ENCODE data around the gene DPP8.
"Not testable (repeated sequence)": the region's sequence is repeated elsewhere in the genome, so short reads cannot be mapped to it uniquely, and the experiment has no call there.

Gene DPP8

DNA sequence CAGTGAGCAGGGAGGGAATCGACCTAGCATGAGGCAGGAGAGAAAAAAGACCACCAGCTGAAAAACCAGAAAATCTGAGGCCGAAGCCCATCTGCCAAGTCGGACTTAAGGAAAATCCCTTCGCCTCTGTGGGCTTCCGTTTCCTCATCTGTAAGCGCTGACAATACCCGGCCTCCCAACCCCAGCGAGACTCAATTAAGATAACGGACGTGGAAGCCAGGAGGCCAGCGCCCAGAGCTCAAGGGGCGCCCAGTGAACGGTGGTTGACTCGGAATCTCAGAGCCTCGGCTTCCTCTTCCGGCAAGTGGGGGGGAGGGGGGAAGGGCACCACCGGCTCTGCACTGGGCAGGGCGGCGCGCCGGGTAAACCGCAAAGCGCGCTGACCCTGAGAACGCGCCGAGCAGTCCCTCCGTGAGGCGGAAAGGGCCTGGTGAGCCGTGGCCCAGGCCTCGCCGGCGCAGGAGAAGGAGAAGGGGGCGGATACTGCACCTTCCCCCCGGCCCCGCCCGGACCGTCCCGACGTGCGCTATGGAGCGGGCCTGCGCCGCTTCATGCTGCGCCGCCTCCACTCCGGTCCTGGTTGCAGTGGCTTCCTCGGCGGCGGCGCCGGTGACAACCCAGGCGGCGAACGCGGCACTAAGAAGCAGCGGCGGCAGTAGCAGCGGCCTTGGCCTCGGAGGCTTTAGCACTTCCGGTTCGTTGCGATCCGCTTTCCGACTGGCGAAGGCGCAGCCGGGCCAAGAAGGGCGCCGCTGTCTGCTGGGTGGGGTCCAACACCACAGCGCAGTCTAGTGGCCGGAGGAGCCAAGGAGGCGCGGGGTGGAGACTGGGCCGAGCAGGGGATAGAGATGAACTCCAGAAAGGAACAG is at the start of gene DPP8:
Gene DPP8, minus strand, starts transcription at position 693 of the 869 bp plus-strand sequence. CDS start 5,136 bp downstream, outside the sequence.
- Histone ChIP-seq H3K4me3 (ENCODE audit: low read length in 2 of 2) (peak within 1 kb of the TSS; percentile 96), H3K27ac (ENCODE audit: low read length) (peak within 1 kb of the TSS; percentile 71), H3K9ac (ENCODE audit: low read length in 2 of 2) (peak within 1 kb of the TSS; percentile 83 to 92)

DNA sequence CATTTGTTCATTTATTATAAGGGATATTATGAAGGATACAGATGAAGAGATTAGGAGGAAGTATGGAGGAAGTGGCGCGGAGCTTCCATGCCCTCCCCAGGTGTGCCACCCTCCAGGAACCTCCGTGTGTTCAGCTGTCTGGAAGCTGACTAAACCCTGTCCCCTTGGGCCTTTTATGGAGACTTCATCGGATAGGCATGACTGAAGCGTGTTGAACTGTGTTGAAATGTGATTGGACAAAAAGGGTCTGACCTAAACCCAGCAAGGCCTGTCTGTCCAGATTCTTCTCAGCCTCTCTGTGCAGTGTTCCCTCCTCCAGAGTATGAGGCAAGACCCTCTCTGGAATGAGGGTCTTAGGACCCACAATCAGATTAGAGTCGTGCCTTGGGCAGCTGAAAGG is 44.4 kb upstream of the DPP8 start:
- peaks cover 16 to 38% of the 10 kb centered on the region in 2 donors for H3K36me3 ChIP-seq (ENCODE audit: control insufficient read depth in 2 of 2, insufficient read depth in 2 of 2, low read length in 2 of 2)

More for the DNA sequence above, at the start of gene DPP8:
- Histone ChIP-seq H3K27me3 (ENCODE audit: control insufficient read depth in 1 of 2, insufficient read depth in 2 of 2, low read length in 2 of 2) (no peaks in the 10 kb centered on the region), H3K36me3 (ENCODE audit: control insufficient read depth in 2 of 2, insufficient read depth in 2 of 2, low read length in 2 of 2) (peaks cover 0 to 4% of the 10 kb centered on the region in 2 donors), H3K9me3 (ENCODE audit: control insufficient read depth in 2 of 2, low read length in 2 of 2) (no peaks in the 10 kb centered on the region), H3K4me1 (ENCODE audit: control insufficient read depth, insufficient read depth, low read length) (peaks cover 12% of the 10 kb centered on the region)

DNA sequence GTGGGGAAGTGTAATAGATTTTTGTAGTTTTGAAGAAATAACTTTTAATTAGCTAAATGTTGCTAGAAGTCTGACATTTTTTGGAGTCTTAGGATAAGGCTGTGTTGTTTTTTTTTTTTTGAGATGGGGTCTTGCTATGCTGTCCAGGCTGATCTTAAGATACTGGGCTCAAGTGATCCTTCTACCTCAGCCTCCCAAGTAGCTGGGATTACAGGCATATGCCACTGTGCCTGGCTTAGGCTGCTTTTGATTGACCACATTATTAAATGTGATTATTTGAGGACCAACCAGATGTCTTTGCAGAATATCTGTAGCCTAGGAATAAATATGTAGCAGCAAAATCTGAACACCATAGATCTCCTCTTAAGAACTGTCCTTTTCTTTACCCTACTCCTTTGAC is 42.5 kb upstream of the DPP8 start:
- Histone ChIP-seq H3K4me3 (ENCODE audit: low read length in 2 of 2) (no peak overlapping the region), H3K36me3 (ENCODE audit: control insufficient read depth in 2 of 2, insufficient read depth in 2 of 2, low read length in 2 of 2) (peaks cover 22 to 44% of the 10 kb centered on the region in 2 donors), H3K27ac (ENCODE audit: low read length) (no peak overlapping the region), H3K27me3 (ENCODE audit: control insufficient read depth in 1 of 2, insufficient read depth in 2 of 2, low read length in 2 of 2) (no peaks in the 10 kb centered on the region), H3K4me1 (ENCODE audit: control insufficient read depth, insufficient read depth, low read length) (no peaks in the 10 kb centered on the region), H3K9me3 (ENCODE audit: control insufficient read depth in 2 of 2, low read length in 2 of 2) (no peaks in the 10 kb centered on the region), H3K9ac (ENCODE audit: low read length in 2 of 2) (no peak overlapping the region)

More for the DNA sequence above, 44.4 kb upstream of the DPP8 start:
- Histone ChIP-seq H3K27me3 (ENCODE audit: control insufficient read depth in 1 of 2, insufficient read depth in 2 of 2, low read length in 2 of 2) (no peaks in the 10 kb centered on the region), H3K9ac (ENCODE audit: low read length in 2 of 2) (no peak overlapping the region), H3K4me1 (ENCODE audit: control insufficient read depth, insufficient read depth, low read length) (no peaks in the 10 kb centered on the region), H3K9me3 (ENCODE audit: control insufficient read depth in 2 of 2, low read length in 2 of 2) (no peaks in the 10 kb centered on the region), H3K27ac (ENCODE audit: low read length) (no peak overlapping the region), H3K4me3 (ENCODE audit: low read length in 2 of 2) (no peak overlapping the region)

DNA sequence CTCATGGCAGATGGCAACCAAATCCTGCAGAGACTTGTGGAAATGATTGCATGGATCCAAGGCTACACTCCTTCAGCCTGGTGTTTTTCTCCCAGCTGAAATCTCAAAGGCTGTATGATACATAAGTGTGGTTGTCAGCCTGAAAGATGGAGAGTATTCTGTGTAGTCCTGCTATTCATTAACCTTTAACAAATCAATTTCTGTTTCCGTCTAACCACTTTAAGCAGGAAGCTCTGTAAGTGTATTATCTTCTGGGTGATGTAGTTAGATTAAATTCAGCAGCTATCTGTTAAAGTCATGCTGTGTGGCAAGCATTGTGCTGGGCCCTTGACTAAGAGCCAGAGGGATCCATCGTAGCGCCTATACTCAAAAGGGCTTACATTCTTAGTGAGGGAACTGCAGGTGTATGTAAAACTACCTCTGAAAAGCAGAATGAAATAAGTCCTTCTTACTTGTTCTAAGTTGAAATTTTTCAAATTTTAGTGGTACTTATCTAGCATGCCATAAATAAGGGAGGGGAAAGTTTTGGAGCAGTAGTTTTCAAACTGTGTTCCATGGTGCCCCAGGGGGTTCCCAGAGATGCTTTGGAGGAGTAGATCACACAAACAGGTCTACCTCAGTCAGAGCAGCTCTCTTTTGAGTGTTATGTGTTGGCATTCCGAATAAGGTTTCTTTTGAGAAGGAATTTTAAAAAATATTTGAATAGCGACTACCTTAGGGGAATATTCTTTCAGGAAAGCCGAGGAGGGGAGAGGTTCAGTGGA is 41.7 kb upstream of the DPP8 start:
- Histone ChIP-seq H3K9me3 (ENCODE audit: control insufficient read depth in 2 of 2, low read length in 2 of 2) (no peaks in the 10 kb centered on the region), H3K4me1 (ENCODE audit: control insufficient read depth, insufficient read depth, low read length) (no peaks in the 10 kb centered on the region), H3K9ac (ENCODE audit: low read length in 2 of 2) (no peak overlapping the region), H3K36me3 (ENCODE audit: control insufficient read depth in 2 of 2, insufficient read depth in 2 of 2, low read length in 2 of 2) (peaks cover 17 to 42% of the 10 kb centered on the region in 2 donors), H3K27ac (ENCODE audit: low read length) (no peak overlapping the region), H3K27me3 (ENCODE audit: control insufficient read depth in 1 of 2, insufficient read depth in 2 of 2, low read length in 2 of 2) (no peaks in the 10 kb centered on the region), H3K4me3 (ENCODE audit: low read length in 2 of 2) (no peak overlapping the region)

DNA sequence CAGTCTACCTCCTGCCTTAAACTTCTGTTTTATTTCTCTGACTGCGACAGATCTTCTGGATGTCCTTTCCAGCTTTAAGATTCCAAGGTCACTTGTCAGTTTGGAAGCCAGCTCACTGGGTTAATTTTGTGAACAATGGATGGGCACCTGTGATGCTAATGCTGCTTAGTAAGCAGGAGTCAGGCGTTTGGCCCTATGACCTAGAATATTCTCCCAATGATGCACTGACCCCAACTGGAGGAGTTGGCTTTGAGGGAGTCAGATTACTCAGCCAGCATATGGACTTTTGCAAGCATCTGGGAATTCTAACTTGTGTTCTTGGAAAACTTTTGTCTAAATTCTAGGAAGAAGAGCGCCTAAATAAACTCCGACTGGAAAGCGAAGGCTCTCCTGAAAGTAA is 40.8 kb upstream of the DPP8 start:
- Histone ChIP-seq H3K27ac (ENCODE audit: low read length) (no peak overlapping the region), H3K9me3 (ENCODE audit: control insufficient read depth in 2 of 2, low read length in 2 of 2) (no peaks in the 10 kb centered on the region), H3K4me1 (ENCODE audit: control insufficient read depth, insufficient read depth, low read length) (no peaks in the 10 kb centered on the region), H3K9ac (ENCODE audit: low read length in 2 of 2) (no peak overlapping the region), H3K27me3 (ENCODE audit: control insufficient read depth in 1 of 2, insufficient read depth in 2 of 2, low read length in 2 of 2) (no peaks in the 10 kb centered on the region), H3K36me3 (ENCODE audit: control insufficient read depth in 2 of 2, insufficient read depth in 2 of 2, low read length in 2 of 2) (peaks cover 12 to 43% of the 10 kb centered on the region in 2 donors), H3K4me3 (ENCODE audit: low read length in 2 of 2) (no peak overlapping the region)

DNA sequence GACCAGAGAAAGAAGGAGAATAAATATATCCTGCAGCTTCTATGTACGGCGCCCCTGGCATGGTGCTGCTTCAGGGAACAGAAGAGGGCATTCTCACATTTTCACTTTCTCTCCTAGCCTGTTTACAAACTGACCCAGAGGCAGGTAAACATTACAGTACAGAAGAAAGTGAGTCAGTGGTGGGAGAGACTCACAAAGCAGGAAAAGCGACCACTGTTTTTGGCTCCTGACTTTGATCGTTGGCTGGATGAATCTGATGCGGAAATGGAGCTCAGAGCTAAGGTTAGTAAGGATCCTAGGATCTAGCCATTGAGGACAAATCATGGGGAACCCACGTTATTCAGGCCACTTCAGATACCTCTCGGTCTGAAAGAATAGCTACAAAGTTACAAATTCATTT is 39.1 kb upstream of the DPP8 start:
- Histone ChIP-seq H3K27me3 (ENCODE audit: control insufficient read depth in 1 of 2, insufficient read depth in 2 of 2, low read length in 2 of 2) (no peaks in the 10 kb centered on the region), H3K27ac (ENCODE audit: low read length) (no peak overlapping the region), H3K9me3 (ENCODE audit: control insufficient read depth in 2 of 2, low read length in 2 of 2) (no peaks in the 10 kb centered on the region), H3K9ac (ENCODE audit: low read length in 2 of 2) (no peak overlapping the region), H3K4me3 (ENCODE audit: low read length in 2 of 2) (no peak overlapping the region), H3K36me3 (ENCODE audit: control insufficient read depth in 2 of 2, insufficient read depth in 2 of 2, low read length in 2 of 2) (peaks cover 12 to 31% of the 10 kb centered on the region in 2 donors), H3K4me1 (ENCODE audit: control insufficient read depth, insufficient read depth, low read length) (no peaks in the 10 kb centered on the region)

DNA sequence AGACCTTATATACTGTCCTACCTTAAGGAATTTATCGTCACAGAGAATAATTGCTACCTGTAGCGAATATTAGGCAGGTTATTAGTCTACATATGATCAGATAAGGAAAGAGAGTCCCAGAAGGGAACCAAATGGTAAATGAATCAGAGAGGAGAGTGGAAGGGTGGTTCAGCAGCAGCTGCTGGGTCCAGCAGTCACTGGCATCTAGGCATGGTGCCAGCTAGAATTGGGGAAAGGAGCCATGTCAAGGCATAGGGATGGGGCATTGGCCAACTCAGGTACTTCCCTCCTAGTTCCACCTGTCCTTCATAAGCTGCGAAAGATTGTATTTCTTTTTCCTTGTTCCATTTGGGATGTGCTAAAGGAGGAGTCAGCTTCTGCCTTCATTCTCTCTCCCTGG is 36.2 kb upstream of the DPP8 start:
- peaks cover 9 to 27% of the 10 kb centered on the region in 2 donors for H3K36me3 ChIP-seq (ENCODE audit: control insufficient read depth in 2 of 2, insufficient read depth in 2 of 2, low read length in 2 of 2)
- no peak overlapping the region for H3K4me3 ChIP-seq (ENCODE audit: low read length in 2 of 2)

DNA sequence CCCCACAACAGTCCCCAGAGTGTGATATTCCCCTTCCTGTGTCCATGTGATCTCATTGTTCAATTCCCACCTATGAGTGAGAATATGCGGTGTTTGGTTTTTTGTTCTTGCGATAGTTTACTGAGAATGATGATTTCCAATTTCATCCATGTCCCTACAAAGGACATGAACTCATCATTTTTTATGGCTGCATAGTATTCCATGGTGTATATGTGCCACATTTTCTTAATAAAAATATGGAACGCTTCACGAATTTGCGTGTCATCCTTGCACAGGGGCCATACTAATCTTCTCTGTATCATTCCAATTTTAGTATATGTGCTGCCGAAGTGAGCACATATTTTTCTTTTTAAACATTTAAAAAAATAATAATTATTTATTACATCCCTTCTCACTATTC is 35.4 kb upstream of the DPP8 start:
- H3K4me3 ChIP-seq (ENCODE audit: low read length in 2 of 2); H3K27ac ChIP-seq (ENCODE audit: low read length); H3K27me3 ChIP-seq (ENCODE audit: control insufficient read depth in 1 of 2, insufficient read depth in 2 of 2, low read length in 2 of 2); H3K9me3 ChIP-seq (ENCODE audit: control insufficient read depth in 2 of 2, low read length in 2 of 2); H3K4me1 ChIP-seq (ENCODE audit: control insufficient read depth, insufficient read depth, low read length); H3K9ac ChIP-seq (ENCODE audit: low read length in 2 of 2): not testable (repeated sequence)
- H3K36me3 ChIP-seq (ENCODE audit: control insufficient read depth in 2 of 2, insufficient read depth in 2 of 2, low read length in 2 of 2) = peaks cover 8 to 22% of the 10 kb centered on the region in 2 donors

More for the DNA sequence above, 36.2 kb upstream of the DPP8 start:
- H3K9me3 ChIP-seq (ENCODE audit: control insufficient read depth in 2 of 2, low read length in 2 of 2) = no peaks in the 10 kb centered on the region
- no peak overlapping the region for H3K27ac ChIP-seq (ENCODE audit: low read length)
- H3K4me1 ChIP-seq (ENCODE audit: control insufficient read depth, insufficient read depth, low read length) = no peaks in the 10 kb centered on the region
- H3K27me3 ChIP-seq (ENCODE audit: control insufficient read depth in 1 of 2, insufficient read depth in 2 of 2, low read length in 2 of 2) = no peaks in the 10 kb centered on the region
- no peak overlapping the region for H3K9ac ChIP-seq (ENCODE audit: low read length in 2 of 2)

DNA sequence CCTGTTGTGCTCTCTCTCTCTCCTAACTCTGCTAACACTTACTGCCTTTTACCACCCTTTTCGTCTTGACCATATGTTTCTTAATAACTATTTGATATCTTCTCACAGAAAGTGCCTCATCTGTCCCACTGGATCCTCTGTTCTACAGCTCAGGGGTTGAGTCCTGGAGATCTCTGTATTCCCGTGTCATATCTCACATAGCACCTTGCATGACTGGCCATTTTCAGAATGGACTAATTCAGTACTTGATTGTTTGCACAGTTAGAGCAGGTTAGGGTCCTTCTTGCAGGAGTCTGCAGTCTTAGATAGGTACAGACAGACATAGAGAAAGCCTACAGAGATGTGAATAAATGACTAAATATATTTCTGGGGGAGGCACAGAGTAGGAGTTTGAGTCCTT is 33.7 kb upstream of the DPP8 start:
- Histone ChIP-seq H3K9me3 (ENCODE audit: control insufficient read depth in 2 of 2, low read length in 2 of 2) (no peaks in the 10 kb centered on the region), H3K4me1 (ENCODE audit: control insufficient read depth, insufficient read depth, low read length) (no peaks in the 10 kb centered on the region), H3K27ac (ENCODE audit: low read length) (no peak overlapping the region), H3K4me3 (ENCODE audit: low read length in 2 of 2) (no peak overlapping the region), H3K9ac (ENCODE audit: low read length in 2 of 2) (no peak overlapping the region), H3K36me3 (ENCODE audit: control insufficient read depth in 2 of 2, insufficient read depth in 2 of 2, low read length in 2 of 2) (peaks cover 5 to 16% of the 10 kb centered on the region in 2 donors), H3K27me3 (ENCODE audit: control insufficient read depth in 1 of 2, insufficient read depth in 2 of 2, low read length in 2 of 2) (no peaks in the 10 kb centered on the region)

DNA sequence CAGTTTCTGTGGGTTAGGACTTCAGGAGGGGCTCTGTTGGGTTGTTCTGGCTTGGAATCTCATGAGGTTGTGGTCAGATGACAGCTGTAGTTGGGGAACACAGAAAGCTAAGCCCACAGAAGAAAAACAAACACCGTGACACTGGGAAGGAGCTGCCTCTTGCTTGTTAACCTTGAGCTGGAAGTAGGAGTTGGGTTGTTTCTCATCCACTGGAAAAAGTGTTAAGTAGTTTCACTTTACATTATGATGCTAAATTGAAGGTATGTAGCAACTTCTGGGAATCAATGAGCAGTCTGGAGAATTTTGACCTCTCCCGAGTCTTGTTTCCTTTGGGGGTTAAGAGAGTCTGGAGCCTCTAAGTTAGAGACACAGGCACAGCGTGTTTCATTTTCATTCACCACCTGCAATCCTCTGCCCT is 33.2 kb upstream of the DPP8 start:
- Histone ChIP-seq H3K36me3 (ENCODE audit: control insufficient read depth in 2 of 2, insufficient read depth in 2 of 2, low read length in 2 of 2) (peaks cover 2 to 13% of the 10 kb centered on the region in 2 donors), H3K9ac (ENCODE audit: low read length in 2 of 2) (no peak overlapping the region), H3K4me1 (ENCODE audit: control insufficient read depth, insufficient read depth, low read length) (no peaks in the 10 kb centered on the region), H3K4me3 (ENCODE audit: low read length in 2 of 2) (no peak overlapping the region), H3K27me3 (ENCODE audit: control insufficient read depth in 1 of 2, insufficient read depth in 2 of 2, low read length in 2 of 2) (no peaks in the 10 kb centered on the region), H3K27ac (ENCODE audit: low read length) (no peak overlapping the region), H3K9me3 (ENCODE audit: control insufficient read depth in 2 of 2, low read length in 2 of 2) (no peaks in the 10 kb centered on the region)
